GM19239 (cell line): ENCODE measurements around the gene HTATSF1.

Source experiments
- DNase-seq: peaks from one replicate; pipeline ENCODE4 v3.0.0; 2011; ENCODE audit warnings: low spot score; ENCODE audit not compliant: insufficient read length
- FAIRE-seq: peaks from 2 replicates; lab custom pipeline; 2011; peaks lifted over from hg19 to GRCh38; lab: Jason Lieb, UNC

Gene HTATSF1

DNA sequence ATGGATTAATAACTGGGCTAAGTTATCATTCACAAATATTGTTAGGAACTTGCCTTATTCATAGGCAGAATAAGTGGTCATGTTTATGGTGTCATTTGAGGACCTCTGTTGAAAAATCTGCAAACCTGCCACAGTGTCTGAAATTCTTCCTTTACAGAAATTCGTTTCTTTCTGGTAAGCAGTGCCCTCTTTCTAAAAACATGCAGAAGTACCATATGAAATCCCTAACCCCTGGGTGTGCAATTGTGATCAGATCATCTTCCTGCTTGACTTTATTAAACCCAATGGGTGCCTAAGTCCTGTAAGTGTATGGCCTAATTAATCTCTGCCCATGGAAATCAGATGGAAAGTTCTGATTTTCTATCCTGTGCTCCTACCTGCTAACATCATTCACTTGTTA, 4.4 kb upstream of the HTATSF1 start:
- FAIRE-seq, result no peak
- DNase-seq, result no peak

DNA sequence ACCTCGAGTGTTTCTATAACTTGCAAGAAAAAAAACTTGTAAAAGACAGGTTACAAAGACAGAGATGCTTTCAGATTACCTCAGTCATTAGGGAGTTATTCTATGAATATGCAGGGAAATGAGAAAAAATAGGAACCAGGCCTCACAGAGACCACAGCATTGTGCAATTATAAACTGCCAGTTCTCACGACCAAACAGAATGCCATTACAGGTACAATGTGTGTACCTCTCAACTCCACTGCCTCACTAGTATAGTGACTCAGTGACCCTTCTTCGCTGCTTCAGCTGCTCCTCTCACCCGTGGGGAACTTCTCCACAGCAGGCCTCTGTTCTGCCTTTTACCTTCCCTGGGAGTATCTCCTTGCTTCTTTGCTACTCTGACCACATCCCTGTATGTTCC, 2.3 kb upstream of the HTATSF1 start:
- FAIRE-seq (peak; percentile 28), DNase-seq (no peak)

DNA sequence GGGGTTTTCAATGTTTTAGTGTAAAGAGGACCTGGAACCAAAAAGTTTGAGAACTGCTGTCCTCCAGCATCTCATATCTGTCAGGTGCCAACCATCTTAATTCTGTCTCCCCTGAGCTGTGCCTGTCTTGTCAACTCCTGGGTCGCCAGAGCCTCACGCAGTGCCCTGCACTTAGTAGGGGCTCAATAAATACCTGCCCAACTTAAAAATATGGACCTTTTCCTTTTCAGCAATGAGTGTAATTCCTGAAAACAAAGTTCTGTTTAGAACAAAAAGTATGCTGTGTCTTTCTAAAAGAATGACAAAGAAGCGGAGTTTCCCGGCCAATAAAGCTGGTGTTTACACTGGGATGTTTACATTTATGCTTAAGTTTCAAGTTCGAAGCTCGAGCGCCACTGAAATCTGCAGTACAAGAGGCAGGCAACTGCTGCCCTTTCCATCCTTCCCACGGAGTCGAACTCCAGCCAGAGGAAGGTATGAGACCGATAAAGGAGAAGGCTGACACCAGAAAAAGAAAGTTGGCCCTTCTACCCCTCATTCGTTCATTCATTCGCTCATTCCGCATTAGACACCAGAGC, 1.1 kb upstream of the HTATSF1 start:
- DNase-seq (no peak), FAIRE-seq (no peak)

DNA sequence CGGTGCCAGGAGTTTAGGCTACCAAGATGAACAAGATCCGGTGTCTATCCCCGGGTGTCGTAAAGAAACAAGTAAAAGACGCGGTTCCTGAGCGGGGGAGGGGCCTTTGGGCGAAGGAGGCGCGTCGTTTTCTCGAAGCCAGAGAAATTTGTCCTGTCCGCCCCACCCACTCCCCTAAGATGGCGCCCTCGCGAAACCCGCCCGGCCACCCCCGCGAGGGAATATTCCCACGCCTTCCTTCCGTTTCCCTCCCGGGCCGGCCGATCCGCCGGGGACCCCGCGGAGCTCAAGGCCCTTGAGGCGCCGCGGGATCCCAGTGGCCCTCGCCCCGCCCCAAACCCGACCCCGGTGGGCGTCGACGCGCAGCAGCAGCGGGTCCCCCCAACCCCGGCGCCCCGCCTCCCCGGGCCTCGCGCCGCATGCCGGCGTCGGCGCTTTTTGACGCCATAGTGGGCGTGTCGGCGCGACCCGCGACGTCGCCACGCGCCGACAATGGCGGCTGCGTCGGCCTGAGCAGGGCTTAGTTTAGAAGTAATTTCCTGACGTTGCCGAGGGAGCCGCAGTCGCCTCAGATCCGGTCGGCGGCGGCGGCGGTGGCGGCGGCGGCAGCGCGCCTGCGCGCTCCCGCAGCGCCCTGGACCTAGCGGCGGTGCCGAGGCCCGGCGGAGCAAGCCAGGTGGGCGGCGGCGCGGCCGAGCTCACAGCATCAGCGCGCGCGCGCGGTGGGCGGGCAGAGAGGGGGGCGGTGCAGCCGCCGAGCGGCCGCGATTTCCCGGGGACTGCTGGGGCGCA, 432 bp upstream of the HTATSF1 start:
- DNase-seq (peak; percentile 46), FAIRE-seq (peak; percentile 96)

DNA sequence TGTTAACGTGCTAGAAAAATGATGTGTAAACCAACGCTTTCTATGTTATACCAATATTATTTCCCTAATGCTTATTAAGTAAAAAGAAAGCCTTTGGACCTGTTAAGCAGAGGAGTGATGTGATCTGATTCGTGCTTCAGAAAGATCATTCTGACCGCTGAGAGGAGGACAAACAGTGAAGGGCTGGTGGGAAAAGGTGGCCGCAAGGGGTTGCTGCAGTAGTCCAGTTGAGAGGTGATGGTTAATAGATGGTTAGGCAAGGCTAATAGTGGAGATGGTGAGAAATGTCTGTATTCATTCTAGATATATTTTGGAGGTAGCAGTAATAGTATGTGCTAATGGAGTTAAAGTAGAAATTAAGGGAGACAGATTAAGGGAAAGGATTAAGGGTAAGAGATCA, 21.7 kb downstream of the HTATSF1 start:
- DNase-seq (no peak), FAIRE-seq (no peak)

DNA sequence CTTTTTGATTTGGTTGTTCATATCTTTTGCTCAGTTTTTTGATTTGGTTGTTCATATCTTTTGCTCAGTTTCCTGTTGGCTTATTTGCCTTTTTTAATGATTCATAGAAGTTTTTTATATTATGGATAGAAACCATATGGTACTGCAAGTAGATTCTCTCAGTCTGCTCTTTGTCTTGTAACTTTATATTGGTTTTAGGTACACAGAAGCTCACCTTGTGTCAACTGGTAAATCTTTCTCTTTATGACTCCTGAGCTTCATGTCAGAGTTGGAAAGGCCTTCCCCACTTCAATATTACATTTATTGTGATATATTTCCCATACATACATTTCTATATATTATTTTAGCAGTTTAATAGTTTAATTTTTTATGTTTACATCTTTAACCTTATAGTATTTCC, 26.4 kb downstream of the HTATSF1 start:
- no peak for DNase-seq
- peak; percentile 64 for FAIRE-seq

DNA sequence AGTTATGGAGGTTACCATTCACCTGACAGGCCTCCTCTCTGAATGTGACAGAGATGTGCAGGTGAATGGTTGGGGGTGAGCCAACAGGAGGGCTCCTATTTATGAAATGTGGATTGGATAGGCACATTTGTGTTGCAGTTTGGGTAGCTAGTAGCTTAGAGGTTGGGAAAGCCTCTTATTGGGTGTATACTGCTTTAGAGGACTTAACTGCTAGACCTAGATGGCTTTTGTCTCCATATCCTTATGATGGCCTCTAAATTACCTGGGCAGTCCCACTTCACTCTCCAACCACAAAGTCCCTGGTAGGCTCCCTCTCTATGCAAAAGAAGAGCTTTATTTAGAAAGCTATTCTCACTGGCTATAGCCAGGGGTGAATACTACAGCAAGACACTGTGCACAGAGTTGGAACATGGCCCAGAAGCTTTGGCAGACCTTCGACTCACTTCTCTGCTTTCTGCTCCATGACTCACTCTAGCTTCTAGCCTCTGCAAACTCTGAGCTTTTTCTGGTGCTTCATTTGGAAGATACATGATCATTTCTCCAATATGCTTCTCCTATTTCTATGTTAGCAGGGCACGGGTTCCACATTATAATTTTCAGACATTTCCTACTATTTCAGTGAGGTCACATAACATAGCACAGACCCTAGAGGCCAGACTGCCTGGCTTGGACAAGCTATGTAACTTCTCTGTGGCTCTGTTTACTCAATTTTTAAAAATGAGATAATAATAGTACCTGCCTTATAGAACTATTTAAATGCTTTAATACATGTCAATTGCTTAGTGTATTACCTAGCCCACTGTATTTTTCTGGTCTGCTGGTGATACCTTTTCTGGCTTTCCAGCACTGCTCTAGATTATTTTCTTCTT, 28.6 kb downstream of the HTATSF1 start:
- FAIRE-seq (no peak), DNase-seq (no peak)

DNA sequence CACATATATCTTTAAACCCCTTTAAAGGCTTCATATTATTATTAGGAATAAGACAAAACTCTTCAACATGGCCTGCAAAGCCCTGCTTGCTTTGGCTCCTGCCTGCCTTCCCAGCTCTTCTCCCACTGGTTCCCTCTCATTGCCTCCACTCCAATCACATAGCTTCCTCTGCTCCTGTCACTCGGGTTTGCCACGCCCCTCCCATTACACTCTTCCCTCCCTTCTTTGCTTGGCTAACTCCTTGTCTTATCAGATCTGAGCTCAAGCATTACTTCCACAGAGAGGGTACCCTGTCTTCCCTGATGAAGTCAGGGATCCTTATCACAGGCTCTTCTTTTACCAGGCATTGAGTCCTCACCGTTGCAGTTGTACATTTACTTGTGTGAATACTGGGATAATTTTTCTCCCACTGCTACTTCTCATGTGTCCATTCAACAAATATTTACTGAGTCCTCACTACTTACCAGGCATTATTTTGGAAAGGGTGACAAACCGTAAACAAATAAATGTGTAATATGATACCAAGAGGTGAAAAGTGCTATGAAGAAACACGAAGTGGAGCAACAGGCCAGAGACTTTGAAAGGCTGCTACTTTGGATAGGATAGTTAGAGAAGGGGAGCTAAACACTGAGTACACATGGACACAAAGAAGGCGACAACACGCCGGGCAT, 31.4 kb downstream of the HTATSF1 start:
- FAIRE-seq (no peak), DNase-seq (no peak)

DNA sequence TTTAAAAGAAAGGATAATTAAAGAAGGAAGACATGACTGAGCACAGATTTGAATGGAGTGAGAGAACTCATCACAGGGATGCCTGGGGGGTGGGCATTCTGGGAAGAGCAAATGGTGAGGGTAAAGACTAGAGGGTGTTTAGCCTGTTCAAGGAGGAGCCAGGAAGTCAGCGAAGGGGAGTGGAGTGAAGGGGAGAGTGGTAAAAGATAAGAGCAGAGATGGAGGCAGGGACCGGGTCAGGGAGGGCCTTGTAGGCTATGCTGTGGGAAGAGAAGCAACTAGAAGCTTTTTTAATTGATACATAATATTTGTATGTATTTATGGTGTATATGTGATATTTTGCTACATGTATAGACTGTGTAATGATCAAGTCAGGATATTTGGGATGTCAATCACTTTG, 32.4 kb downstream of the HTATSF1 start:
- FAIRE-seq, result no peak
- DNase-seq, result no peak

DNA sequence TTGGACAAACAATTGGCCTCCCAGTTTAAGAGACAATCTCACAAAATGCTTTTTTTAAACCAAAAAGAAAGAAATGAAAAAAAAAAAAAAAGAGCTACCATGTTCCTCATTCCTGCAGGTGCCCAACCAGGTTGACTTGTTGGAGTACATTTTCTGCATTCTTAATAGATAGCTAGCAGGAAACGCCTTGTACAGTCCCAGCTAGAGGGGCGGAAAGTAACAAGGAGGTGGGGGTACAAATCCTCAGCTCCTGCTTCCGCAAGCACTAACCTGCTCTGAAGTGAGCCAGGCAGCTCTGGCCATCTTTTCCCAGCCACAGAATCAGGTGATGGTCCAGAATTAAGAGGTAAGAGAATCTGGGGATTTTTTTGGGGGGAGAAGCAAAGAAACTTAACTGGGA, 34.6 kb downstream of the HTATSF1 start, which contains the start of gene VGLL1:
TSS of gene VGLL1 (plus strand) at position 265 of the 400 bp plus-strand sequence. CDS start 3,806 bp downstream, outside the sequence.
- no peak for DNase-seq
- no peak for FAIRE-seq

DNA sequence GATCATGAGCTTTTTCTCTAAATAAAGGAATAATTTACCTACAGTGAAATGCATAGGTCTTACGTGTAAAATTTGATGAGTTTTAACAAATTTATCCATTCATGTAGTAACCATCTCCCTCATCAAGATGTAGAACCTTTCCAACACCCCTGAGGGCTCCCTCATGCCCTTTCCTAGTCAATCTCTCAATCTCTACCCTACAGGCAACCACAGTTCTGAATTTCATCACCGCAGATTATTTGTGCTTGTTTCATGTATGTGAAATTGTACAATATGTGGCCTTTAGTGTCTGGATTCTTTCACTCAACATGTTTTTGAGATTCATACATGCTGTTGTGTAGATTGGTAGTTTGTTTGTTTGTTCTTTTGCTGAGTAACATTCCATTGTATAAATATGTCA, 36.7 kb downstream of the HTATSF1 start:
- DNase-seq, result no peak
- FAIRE-seq, result no peak

DNA sequence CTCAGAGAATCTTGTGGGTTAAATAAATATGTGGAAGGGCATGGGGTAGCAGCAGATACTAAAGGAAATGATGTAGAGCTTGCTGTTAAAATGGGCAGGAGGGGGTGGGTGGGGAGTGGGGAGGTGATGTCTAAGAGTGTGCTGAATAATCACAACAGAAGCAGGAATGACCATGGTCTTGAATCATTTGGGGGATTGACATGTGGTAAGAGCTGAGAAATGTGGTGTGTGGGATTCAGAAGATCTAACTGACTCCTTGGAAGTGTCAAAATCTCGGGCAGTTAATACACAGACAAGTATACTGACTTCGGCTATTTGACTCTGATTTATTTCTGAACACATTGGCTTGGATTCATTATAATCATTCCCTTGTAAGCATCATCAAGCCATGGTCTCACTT, 41.4 kb downstream of the HTATSF1 start:
- FAIRE-seq (no peak), DNase-seq (no peak)

DNA sequence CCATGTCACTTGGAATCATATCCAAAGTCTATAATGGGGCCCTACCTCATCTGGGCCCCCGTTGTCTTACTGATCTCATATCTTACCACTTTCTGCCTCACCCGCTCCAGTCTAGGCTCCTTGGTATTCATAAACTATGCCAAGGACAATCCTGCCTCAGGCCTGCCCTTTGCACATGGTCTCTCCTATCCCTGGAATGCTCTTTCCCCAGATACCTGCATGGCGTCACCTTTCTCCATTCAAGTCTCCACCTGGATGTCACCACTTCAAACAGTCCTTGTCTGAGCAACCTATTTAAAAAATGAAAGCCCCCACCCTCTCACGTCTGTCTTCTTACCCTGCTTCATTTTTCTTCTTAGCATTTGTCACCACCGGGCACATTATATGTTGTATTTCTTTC, 42.8 kb downstream of the HTATSF1 start:
- no peak for FAIRE-seq
- DNase-seq, result no peak

DNA sequence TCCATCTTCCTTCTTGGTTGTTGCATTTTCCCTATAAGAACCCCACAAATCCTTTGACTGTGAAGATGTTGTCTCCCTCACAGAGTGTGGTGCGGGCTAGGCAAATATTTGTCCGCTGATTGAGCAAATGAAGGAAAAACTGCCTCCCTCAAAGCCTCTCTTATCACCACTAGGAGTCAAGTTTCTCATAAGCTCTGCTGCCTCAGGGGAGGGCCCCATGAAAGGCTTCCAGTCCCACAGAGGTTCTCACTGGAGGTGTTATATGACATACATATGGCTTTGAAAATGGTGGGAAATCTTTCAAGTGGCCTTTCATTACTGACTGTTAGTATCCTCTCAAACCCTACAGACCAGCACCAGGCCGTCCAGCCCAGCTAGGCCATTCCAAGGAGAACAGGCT, 43.9 kb downstream of the HTATSF1 start:
- no peak for DNase-seq
- no peak for FAIRE-seq

DNA sequence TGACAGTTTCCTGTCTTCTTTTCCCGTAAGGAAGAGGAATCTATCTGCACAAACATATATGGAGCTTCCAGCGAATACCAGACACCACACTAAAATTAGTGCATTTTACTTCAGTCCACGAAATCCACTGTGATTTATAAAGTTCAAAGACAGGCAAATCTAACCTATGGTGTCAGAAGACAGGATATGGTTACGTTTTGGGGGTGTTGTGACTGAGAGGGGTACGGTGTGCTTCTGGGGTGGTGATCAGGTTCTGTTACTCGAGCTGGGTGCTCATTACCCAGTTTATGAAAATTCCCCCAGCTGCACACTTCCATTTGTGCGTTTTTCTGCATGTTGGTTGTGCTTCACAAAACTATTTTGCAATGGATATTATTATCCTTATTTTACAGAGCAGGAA, 44.9 kb downstream of the HTATSF1 start:
- DNase-seq, result no peak
- FAIRE-seq, result peak; percentile 31

DNA sequence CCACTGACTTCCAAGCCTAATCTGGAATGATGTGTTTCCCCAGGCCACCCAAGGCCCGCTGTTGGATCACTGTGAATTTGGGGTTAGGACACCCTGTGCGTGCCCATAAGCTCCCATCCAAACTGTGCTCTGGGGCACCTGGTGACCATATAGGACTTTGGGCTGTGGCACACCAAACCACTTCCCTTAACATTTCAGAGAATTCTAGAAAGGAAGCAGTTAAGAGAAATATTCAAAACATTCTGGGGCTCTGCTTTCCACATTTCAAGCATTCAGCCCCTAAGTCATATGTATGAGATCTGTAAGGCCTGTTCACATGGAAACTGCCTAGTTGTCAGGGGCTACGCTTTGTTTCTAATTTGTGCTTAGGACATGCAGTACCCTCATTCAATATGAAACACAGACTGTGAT, 49.0 kb downstream of the HTATSF1 start:
- no peak for FAIRE-seq

DNA sequence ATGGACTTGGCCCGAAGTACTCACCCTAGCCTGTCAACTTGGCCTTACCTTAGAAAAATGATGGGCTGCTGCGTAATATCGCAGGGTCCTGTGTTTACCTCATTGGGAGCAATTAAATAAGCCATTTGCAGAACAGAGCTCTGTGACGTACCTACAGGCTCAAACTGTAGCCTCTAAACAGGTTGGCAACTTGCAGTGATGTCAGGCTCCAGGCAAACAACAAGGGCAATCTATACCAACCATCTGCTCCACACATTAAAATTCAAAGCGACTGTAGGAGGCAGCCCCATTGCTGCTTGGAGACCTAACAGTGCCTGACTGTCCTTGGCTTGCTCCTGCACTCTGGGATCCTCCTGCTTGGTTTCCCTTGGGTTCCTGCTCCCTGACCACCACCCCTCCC, 51.8 kb downstream of the HTATSF1 start:
- no peak for FAIRE-seq
- DNase-seq, result no peak

More for the DNA sequence above, 49.0 kb downstream of the HTATSF1 start:
- DNase-seq, result no peak

DNA sequence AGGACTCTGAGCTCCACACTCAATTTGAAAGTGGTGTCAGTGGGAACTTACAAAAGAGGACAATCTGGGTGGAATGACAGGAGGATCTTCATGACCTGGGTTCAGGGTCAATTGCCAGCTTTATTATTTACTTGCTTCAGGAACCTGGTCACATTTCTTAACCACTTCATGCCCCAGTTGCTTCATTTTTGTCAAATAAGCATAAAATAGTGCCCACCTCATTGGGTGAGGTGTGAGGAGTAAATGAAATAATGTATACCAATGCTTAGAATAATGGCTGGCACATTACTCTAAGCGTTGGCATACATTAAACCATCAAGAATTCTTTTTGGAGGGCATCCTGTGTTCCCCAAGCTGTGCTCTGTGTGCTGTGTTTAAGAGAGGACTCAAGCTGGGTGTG, 54.0 kb downstream of the HTATSF1 start:
- FAIRE-seq, result no peak
- DNase-seq, result no peak

DNA sequence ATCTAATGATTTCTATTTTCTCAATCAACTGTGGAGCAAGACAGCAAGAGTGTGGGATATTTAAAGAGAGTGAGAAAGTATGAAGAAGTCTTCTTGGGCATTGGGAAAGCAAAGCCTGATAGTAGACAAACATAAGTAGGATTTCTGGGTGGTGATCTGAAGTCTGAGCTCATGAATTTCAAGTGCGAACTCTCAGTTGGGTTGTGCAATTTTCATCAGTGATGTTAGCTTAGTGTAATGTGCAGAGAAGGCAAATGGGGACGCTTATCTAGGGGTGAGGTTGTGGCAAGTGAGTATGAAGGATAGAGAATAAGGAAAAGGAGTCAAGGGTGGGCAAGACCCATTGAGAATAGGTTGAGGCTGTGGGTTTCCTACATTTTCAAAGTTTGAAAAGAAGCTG, 58.3 kb downstream of the HTATSF1 start:
- no peak for DNase-seq
- no peak for FAIRE-seq
